Measurements from ENCODE around the gene RXFP4.
A peak's percentile ranks its signal among the peaks of the same experiment; 100 is the strongest.
"Not testable (repeated sequence)": the region's sequence is repeated elsewhere in the genome, so short reads cannot be mapped to it uniquely, and the experiment has no call there.

The RXFP4 gene

GRCh38 chr1:155925506-155925905 is 15.9 kb upstream of the RXFP4 start:
- ChIA-PET CTCF (no interaction called here), POLR2A (interaction anchor here (0.6 kb wide), 1 partner anchor 324 kb away, joined by 3 read pairs; no protein-coding TSS in a partner anchor)
- no peak overlapping the region for H3K4me3 ChIP-seq (ENCODE audit: control insufficient read depth in 1 of 7, extremely low read depth in 1 of 7, insufficient read depth in 4 of 7, low read depth in 2 of 7, low read length in 6 of 7)
- no peak overlapping the region for H3K27ac ChIP-seq (ENCODE audit: insufficient read depth in 1 of 2, low read depth in 1 of 2, low read length in 2 of 2, poor library complexity in 1 of 2, severe bottlenecking in 2 of 2)
- peaks cover 43 to 88% (median 66%) of the 10 kb centered on the region in 4 experiments for H3K36me3 ChIP-seq (ENCODE audit: control insufficient read depth in 4 of 4, insufficient read depth in 4 of 4, low read length in 3 of 4)
- no peaks in the 10 kb centered on the region for H3K27me3 ChIP-seq (replicated peaks in 2 of 5; ENCODE audit: control insufficient read depth in 4 of 5, insufficient read depth in 5 of 5, low read length in 4 of 5)
- no peak for DNase-seq
- WGBS (ENCODE audit: insufficient coverage), result 100% methylated on average over 2 of the region's 2 CpGs
- H3K4me1 ChIP-seq (ENCODE audit: control extremely low read depth in 1 of 4, control insufficient read depth in 4 of 4, insufficient read depth in 4 of 4, low read length in 3 of 4), result no peaks in the 10 kb centered on the region
- H3K9me3 ChIP-seq (ENCODE audit: control extremely low read depth in 1 of 5, control insufficient read depth in 4 of 5, insufficient read depth in 2 of 5, low read depth in 1 of 5, low read length in 4 of 5), result no peaks in the 10 kb centered on the region

GRCh38 chr1:155929057-155929456 is 12.4 kb upstream of the RXFP4 start:
- Histone ChIP-seq H3K27me3 (replicated peaks in 2 of 5; ENCODE audit: control insufficient read depth in 4 of 5, insufficient read depth in 5 of 5, low read length in 4 of 5) (no peaks in the 10 kb centered on the region), H3K9me3 (ENCODE audit: control extremely low read depth in 1 of 5, control insufficient read depth in 4 of 5, insufficient read depth in 2 of 5, low read depth in 1 of 5, low read length in 4 of 5) (no peaks in the 10 kb centered on the region), H3K36me3 (ENCODE audit: control insufficient read depth in 4 of 4, insufficient read depth in 4 of 4, low read length in 3 of 4) (peaks cover 34 to 77% (median 58%) of the 10 kb centered on the region in 4 experiments), H3K27ac (ENCODE audit: insufficient read depth in 1 of 2, low read depth in 1 of 2, low read length in 2 of 2, poor library complexity in 1 of 2, severe bottlenecking in 2 of 2) (no peak overlapping the region), H3K4me1 (ENCODE audit: control extremely low read depth in 1 of 4, control insufficient read depth in 4 of 4, insufficient read depth in 4 of 4, low read length in 3 of 4) (peaks cover 2 to 27% (median 23%) of the 10 kb centered on the region in 4 experiments), H3K4me3 (ENCODE audit: control insufficient read depth in 1 of 7, extremely low read depth in 1 of 7, insufficient read depth in 4 of 7, low read depth in 2 of 7, low read length in 6 of 7) (no peak overlapping the region)
- CTCF ChIA-PET, result interaction anchor here (1.6 kb wide), 1 partner anchor 68 kb away, joined by 4 read pairs; no protein-coding TSS in a partner anchor
- POLR2A ChIA-PET, result no interaction called here
- WGBS (ENCODE audit: insufficient coverage), result 100% methylated on average over 2 of the region's 5 CpGs
- no peak for DNase-seq

- POLR2A ChIA-PET, result interaction anchor here (0.7 kb wide), 1 partner anchor 268 kb away, joined by 5 read pairs; no protein-coding TSS in a partner anchor
- not testable (repeated sequence) for H3K4me3 ChIP-seq (ENCODE audit: control insufficient read depth in 1 of 7, extremely low read depth in 1 of 7, insufficient read depth in 4 of 7, low read depth in 2 of 7, low read length in 6 of 7); DNase-seq; H3K9me3 ChIP-seq (ENCODE audit: control extremely low read depth in 1 of 5, control insufficient read depth in 4 of 5, insufficient read depth in 2 of 5, low read depth in 1 of 5, low read length in 4 of 5); H3K27me3 ChIP-seq (replicated peaks in 2 of 5; ENCODE audit: control insufficient read depth in 4 of 5, insufficient read depth in 5 of 5, low read length in 4 of 5); H3K27ac ChIP-seq (ENCODE audit: insufficient read depth in 1 of 2, low read depth in 1 of 2, low read length in 2 of 2, poor library complexity in 1 of 2, severe bottlenecking in 2 of 2)
- Histone ChIP-seq H3K36me3 (ENCODE audit: control insufficient read depth in 4 of 4, insufficient read depth in 4 of 4, low read length in 3 of 4) (peaks cover 26 to 63% (median 47%) of the 10 kb centered on the region in 4 experiments), H3K4me1 (ENCODE audit: control extremely low read depth in 1 of 4, control insufficient read depth in 4 of 4, insufficient read depth in 4 of 4, low read length in 3 of 4) (peaks cover 4 to 34% (median 28%) of the 10 kb centered on the region in 4 experiments)
- CTCF ChIA-PET, result interaction anchor here (1.0 to 1.6 kb wide), 4 partner anchors 14 to 69 kb away, joined by 3 to 4 read pairs (median 4); no protein-coding TSS in a partner anchor
- WGBS (ENCODE audit: insufficient coverage), result 97% methylated on average over 4 of the region's 10 CpGs
These were observed 10.7 kb upstream of the RXFP4 start for GRCh38 chr1:155930725-155931124.

GRCh38 chr1:155931332-155932038 is 10.0 kb upstream of the RXFP4 start:
- Histone ChIP-seq H3K9me3 (ENCODE audit: control extremely low read depth in 1 of 5, control insufficient read depth in 4 of 5, insufficient read depth in 2 of 5, low read depth in 1 of 5, low read length in 4 of 5) (no peaks in the 10 kb centered on the region), H3K4me3 (ENCODE audit: control insufficient read depth in 1 of 7, extremely low read depth in 1 of 7, insufficient read depth in 4 of 7, low read depth in 2 of 7, low read length in 6 of 7) (peak overlapping the region in 3 of 7 experiments; percentile 8 to 39 (median 14)), H3K27ac (ENCODE audit: insufficient read depth in 1 of 2, low read depth in 1 of 2, low read length in 2 of 2, poor library complexity in 1 of 2, severe bottlenecking in 2 of 2) (peak overlapping the region in 1 of 2 experiments; percentile 99), H3K27me3 (replicated peaks in 2 of 5; ENCODE audit: control insufficient read depth in 4 of 5, insufficient read depth in 5 of 5, low read length in 4 of 5) (no peaks in the 10 kb centered on the region), H3K36me3 (ENCODE audit: control insufficient read depth in 4 of 4, insufficient read depth in 4 of 4, low read length in 3 of 4) (peaks cover 21 to 56% (median 43%) of the 10 kb centered on the region in 4 experiments), H3K4me1 (ENCODE audit: control extremely low read depth in 1 of 4, control insufficient read depth in 4 of 4, insufficient read depth in 4 of 4, low read length in 3 of 4) (peaks cover 4 to 34% (median 28%) of the 10 kb centered on the region in 4 experiments)
- ChIA-PET POLR2A (interaction anchor here (0.7 kb wide), 1 partner anchor 269 kb away, joined by 5 read pairs; no protein-coding TSS in a partner anchor), CTCF (interaction anchor here (1.4 to 4.2 kb wide), 2 partner anchors 15 to 59 kb away, joined by 4 to 25 read pairs; no protein-coding TSS in a partner anchor)
- WGBS (ENCODE audit: insufficient coverage), result 93% methylated on average over 2 of the region's 7 CpGs
- no peak for DNase-seq

GRCh38 chr1:155932081-155932480 is 9.4 kb upstream of the RXFP4 start:
- Histone ChIP-seq H3K27me3 (replicated peaks in 2 of 5; ENCODE audit: control insufficient read depth in 4 of 5, insufficient read depth in 5 of 5, low read length in 4 of 5) (no peaks in the 10 kb centered on the region), H3K4me3 (ENCODE audit: control insufficient read depth in 1 of 7, extremely low read depth in 1 of 7, insufficient read depth in 4 of 7, low read depth in 2 of 7, low read length in 6 of 7) (peak overlapping the region in 2 of 7 experiments; percentile 8 to 14), H3K36me3 (ENCODE audit: control insufficient read depth in 4 of 4, insufficient read depth in 4 of 4, low read length in 3 of 4) (peaks cover 15 to 50% (median 37%) of the 10 kb centered on the region in 4 experiments), H3K4me1 (ENCODE audit: control extremely low read depth in 1 of 4, control insufficient read depth in 4 of 4, insufficient read depth in 4 of 4, low read length in 3 of 4) (peaks cover 4 to 34% (median 28%) of the 10 kb centered on the region in 4 experiments), H3K9me3 (ENCODE audit: control extremely low read depth in 1 of 5, control insufficient read depth in 4 of 5, insufficient read depth in 2 of 5, low read depth in 1 of 5, low read length in 4 of 5) (no peaks in the 10 kb centered on the region), H3K27ac (ENCODE audit: insufficient read depth in 1 of 2, low read depth in 1 of 2, low read length in 2 of 2, poor library complexity in 1 of 2, severe bottlenecking in 2 of 2) (peak overlapping the region in 1 of 2 experiments; percentile 99)
- no peak for DNase-seq
- ChIA-PET CTCF (interaction anchor here (4.2 kb wide), 1 partner anchor 58 kb away, joined by 25 read pairs; no protein-coding TSS in a partner anchor), POLR2A (interaction anchor here (1.0 kb wide), 1 partner anchor 262 kb away, joined by 6 read pairs; the partner anchor contains the start of gene SLC25A44)
- WGBS (ENCODE audit: insufficient coverage), result 100% methylated on average over 1 of the region's 1 CpG

- DNase-seq, result no peak
- Histone ChIP-seq H3K4me1 (ENCODE audit: control extremely low read depth in 1 of 4, control insufficient read depth in 4 of 4, insufficient read depth in 4 of 4, low read length in 3 of 4) (peaks cover 4 to 34% (median 28%) of the 10 kb centered on the region in 4 experiments), H3K9me3 (ENCODE audit: control extremely low read depth in 1 of 5, control insufficient read depth in 4 of 5, insufficient read depth in 2 of 5, low read depth in 1 of 5, low read length in 4 of 5) (no peaks in the 10 kb centered on the region), H3K36me3 (ENCODE audit: control insufficient read depth in 4 of 4, insufficient read depth in 4 of 4, low read length in 3 of 4) (peaks cover 13 to 46% (median 34%) of the 10 kb centered on the region in 4 experiments), H3K27me3 (replicated peaks in 2 of 5; ENCODE audit: control insufficient read depth in 4 of 5, insufficient read depth in 5 of 5, low read length in 4 of 5) (no peaks in the 10 kb centered on the region), H3K4me3 (ENCODE audit: control insufficient read depth in 1 of 7, extremely low read depth in 1 of 7, insufficient read depth in 4 of 7, low read depth in 2 of 7, low read length in 6 of 7) (peak overlapping the region in 2 of 7 experiments; percentile 11 to 93), H3K27ac (ENCODE audit: insufficient read depth in 1 of 2, low read depth in 1 of 2, low read length in 2 of 2, poor library complexity in 1 of 2, severe bottlenecking in 2 of 2) (peak overlapping the region in 1 of 2 experiments; percentile 99)
- 100% methylated on average over 1 of the region's 5 CpGs for WGBS (ENCODE audit: insufficient coverage)
- ChIA-PET CTCF (interaction anchor here (4.2 kb wide), 1 partner anchor 58 kb away, joined by 25 read pairs; no protein-coding TSS in a partner anchor), POLR2A (interaction anchor here (1.0 kb wide), 1 partner anchor 261 kb away, joined by 6 read pairs; the partner anchor contains the start of gene SLC25A44)
These were observed 9.0 kb upstream of the RXFP4 start for GRCh38 chr1:155932487-155932886.

Measured in common myeloid progenitor, CD34-positive (primary cell).